ENCODE data around the gene SRD5A3.
"Not testable (repeated sequence)": the region's sequence is repeated elsewhere in the genome, so short reads cannot be mapped to it uniquely, and the experiment has no call there.

The SRD5A3 gene

DNA sequence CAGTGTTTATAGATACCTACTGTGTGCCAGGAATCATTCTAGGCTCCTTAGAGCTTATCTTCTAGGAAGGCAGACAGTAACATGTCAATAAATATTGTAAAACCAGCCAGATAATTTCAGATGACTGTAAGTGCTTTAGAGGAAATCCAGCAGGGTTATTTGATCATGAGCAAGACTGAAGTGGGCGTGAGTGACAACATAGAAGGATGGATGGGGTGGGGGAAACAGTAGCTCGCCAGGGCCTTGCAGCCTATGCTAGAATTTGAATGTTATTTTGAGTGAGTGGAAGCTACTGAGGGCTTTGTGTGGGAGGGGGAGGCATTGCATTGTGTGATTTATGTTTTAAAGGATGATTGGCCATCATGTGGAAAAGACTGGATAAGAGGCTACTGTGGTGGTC is 6.7 kb downstream of the SRD5A3 start:
- TF ChIP-seq, protein P1, sequence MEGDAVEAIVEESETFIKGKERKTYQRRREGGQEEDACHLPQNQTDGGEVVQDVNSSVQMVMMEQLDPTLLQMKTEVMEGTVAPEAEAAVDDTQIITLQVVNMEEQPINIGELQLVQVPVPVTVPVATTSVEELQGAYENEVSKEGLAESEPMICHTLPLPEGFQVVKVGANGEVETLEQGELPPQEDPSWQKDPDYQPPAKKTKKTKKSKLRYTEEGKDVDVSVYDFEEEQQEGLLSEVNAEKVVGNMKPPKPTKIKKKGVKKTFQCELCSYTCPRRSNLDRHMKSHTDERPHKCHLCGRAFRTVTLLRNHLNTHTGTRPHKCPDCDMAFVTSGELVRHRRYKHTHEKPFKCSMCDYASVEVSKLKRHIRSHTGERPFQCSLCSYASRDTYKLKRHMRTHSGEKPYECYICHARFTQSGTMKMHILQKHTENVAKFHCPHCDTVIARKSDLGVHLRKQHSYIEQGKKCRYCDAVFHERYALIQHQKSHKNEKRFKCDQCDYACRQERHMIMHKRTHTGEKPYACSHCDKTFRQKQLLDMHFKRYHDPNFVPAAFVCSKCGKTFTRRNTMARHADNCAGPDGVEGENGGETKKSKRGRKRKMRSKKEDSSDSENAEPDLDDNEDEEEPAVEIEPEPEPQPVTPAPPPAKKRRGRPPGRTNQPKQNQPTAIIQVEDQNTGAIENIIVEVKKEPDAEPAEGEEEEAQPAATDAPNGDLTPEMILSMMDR (conservative IDR thresholded peaks at IDR 0.05; ENCODE audit: low read depth, low read length): no peak
- Histone ChIP-seq H2AFZ (ENCODE audit: low read depth) (no peak overlapping the region), H3K9ac (no peak overlapping the region), H3K4me2 (no peak overlapping the region), H3K27me3 (ENCODE audit: insufficient read depth, low read depth) (no peaks in the 10 kb centered on the region), H3K4me1 (ENCODE audit: low read depth, poor library complexity, severe bottlenecking) (peaks cover 11% of the 10 kb centered on the region), H4K20me1 (ENCODE audit: insufficient read depth) (no peaks in the 10 kb centered on the region), H3K4me3 (IDR thresholded peaks at IDR 0.05; ENCODE audit: insufficient read depth, low read depth, low read length) (no peak overlapping the region), H3K36me3 (ENCODE audit: insufficient read depth) (no peaks in the 10 kb centered on the region), H3K79me2 (ENCODE audit: insufficient read depth, low read depth) (no peaks in the 10 kb centered on the region), H3K27ac (no peak overlapping the region)

DNA sequence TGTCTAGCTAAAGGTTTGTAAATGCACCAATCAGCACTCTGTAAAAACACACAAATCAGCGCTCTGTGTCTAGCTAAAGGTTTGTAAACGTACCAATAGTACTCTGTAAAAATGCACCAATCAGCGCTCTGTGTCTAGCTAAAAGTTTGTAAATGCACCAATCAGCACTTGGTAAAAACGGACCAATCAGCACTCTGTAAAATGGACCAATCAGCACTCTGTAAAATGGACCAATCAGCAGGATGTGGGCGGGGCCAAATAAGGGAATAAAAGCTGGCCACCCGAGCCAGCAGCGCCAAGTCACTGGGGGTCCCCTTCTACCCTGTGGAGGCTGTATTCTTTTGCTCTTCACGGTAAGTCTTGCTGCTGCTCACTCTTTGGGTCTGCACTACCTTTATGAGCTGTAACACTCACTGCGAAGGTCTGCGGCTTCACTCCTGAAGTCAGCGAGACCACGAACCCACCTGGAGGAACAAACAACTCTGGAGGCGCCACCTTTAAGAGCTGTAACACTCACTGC is 7.2 kb downstream of the SRD5A3 start:
- H3K4me1 ChIP-seq (ENCODE audit: low read depth, poor library complexity, severe bottlenecking); H3K27ac ChIP-seq; H3K27me3 ChIP-seq (ENCODE audit: insufficient read depth, low read depth); H3K9ac ChIP-seq; H3K4me3 ChIP-seq (IDR thresholded peaks at IDR 0.05; ENCODE audit: insufficient read depth, low read depth, low read length); H3K4me2 ChIP-seq; H2AFZ ChIP-seq (ENCODE audit: low read depth); H3K36me3 ChIP-seq (ENCODE audit: insufficient read depth); H3K79me2 ChIP-seq (ENCODE audit: insufficient read depth, low read depth); H4K20me1 ChIP-seq (ENCODE audit: insufficient read depth): not testable (repeated sequence)

DNA sequence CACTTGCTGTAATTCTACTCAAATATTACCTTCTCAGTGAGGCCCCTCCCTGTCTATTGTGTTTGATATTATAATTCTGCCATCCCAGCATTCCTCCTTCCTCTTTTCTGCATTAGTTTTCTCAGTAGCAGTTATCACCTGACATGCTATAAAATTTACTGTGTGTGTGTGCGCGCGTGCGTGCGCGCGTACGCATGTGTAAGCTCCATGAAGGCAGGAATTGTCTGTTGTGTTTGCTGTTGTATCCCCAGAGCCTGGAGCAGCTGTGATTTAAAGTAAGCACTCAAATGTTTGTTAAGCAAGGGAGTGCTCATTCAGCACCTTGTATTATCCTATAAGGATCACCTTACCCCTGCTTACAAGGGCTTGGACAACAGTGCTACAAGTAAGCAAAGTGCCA is 8.6 kb downstream of the SRD5A3 start:
- Histone ChIP-seq H3K4me3 (IDR thresholded peaks at IDR 0.05; ENCODE audit: insufficient read depth, low read depth, low read length) (no peak overlapping the region), H3K4me1 (ENCODE audit: low read depth, poor library complexity, severe bottlenecking) (peaks cover 4% of the 10 kb centered on the region), H3K4me2 (no peak overlapping the region), H3K27me3 (ENCODE audit: insufficient read depth, low read depth) (no peaks in the 10 kb centered on the region), H3K9ac (no peak overlapping the region), H3K36me3 (ENCODE audit: insufficient read depth) (no peaks in the 10 kb centered on the region), H3K27ac (no peak overlapping the region), H3K79me2 (ENCODE audit: insufficient read depth, low read depth) (no peaks in the 10 kb centered on the region), H4K20me1 (ENCODE audit: insufficient read depth) (no peaks in the 10 kb centered on the region), H2AFZ (ENCODE audit: low read depth) (no peak overlapping the region)
- TF ChIP-seq, protein P1 (conservative IDR thresholded peaks at IDR 0.05; ENCODE audit: low read depth, low read length): no peak

DNA sequence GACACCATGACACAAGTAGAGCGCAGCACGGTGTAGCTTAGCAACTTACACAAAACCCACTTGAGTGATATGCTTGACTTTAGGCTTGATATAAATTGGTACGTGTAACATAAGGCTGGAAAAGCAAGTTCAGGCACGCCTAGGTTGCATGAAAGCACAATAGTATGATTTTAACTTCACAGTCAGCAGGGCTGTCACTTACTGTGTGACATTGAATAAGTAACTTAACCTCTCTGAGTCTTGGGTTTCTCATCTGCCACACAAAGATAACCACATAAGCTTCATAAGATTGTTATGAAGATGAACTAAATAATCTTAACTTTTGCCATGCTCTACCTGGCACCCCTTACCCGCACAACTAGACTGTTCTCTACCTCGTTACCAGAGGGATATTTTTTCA is 9.5 kb downstream of the SRD5A3 start:
- TF ChIP-seq, protein P1 (conservative IDR thresholded peaks at IDR 0.05; ENCODE audit: low read depth, low read length): no peak

DNA sequence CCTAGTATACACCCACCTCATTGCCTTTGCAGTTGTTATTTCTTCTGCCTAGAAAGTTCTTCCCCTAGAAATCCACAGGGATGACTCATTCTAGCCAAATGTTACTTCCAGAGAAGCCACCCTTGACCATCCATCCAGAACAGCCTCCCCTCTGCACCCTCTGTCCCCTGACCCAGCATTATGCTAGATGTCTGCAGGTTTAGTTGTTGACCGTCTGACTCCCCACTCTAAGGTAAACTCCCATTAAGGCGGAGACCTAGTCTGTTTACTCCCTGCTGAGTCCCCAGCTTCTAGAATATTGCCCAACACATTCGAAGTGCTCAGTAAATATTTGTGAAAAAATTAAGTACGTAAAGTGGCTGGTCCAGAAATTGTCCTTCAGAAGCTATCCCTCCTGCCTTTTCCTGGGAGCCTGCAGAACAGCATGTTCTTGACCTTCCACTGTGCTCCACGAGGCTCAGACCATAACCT is 11.0 kb downstream of the SRD5A3 start:
- Histone ChIP-seq H3K27me3 (ENCODE audit: insufficient read depth, low read depth) (no peaks in the 10 kb centered on the region), H3K4me1 (ENCODE audit: low read depth, poor library complexity, severe bottlenecking) (peaks cover 4% of the 10 kb centered on the region), H3K9ac (no peak overlapping the region), H4K20me1 (ENCODE audit: insufficient read depth) (no peaks in the 10 kb centered on the region), H3K4me3 (IDR thresholded peaks at IDR 0.05; ENCODE audit: insufficient read depth, low read depth, low read length) (no peak overlapping the region), H3K27ac (no peak overlapping the region), H3K79me2 (ENCODE audit: insufficient read depth, low read depth) (no peaks in the 10 kb centered on the region), H3K36me3 (ENCODE audit: insufficient read depth) (no peaks in the 10 kb centered on the region), H3K4me2 (no peak overlapping the region), H2AFZ (ENCODE audit: low read depth) (no peak overlapping the region)
- TF ChIP-seq, protein P1 (conservative IDR thresholded peaks at IDR 0.05; ENCODE audit: low read depth, low read length): no peak

More for the DNA sequence above, 9.5 kb downstream of the SRD5A3 start:
- Histone ChIP-seq H3K4me1 (ENCODE audit: low read depth, poor library complexity, severe bottlenecking) (peaks cover 4% of the 10 kb centered on the region), H4K20me1 (ENCODE audit: insufficient read depth) (no peaks in the 10 kb centered on the region), H3K9ac (no peak overlapping the region), H3K27ac (no peak overlapping the region), H3K36me3 (ENCODE audit: insufficient read depth) (no peaks in the 10 kb centered on the region), H2AFZ (ENCODE audit: low read depth) (no peak overlapping the region), H3K79me2 (ENCODE audit: insufficient read depth, low read depth) (no peaks in the 10 kb centered on the region), H3K27me3 (ENCODE audit: insufficient read depth, low read depth) (no peaks in the 10 kb centered on the region), H3K4me3 (IDR thresholded peaks at IDR 0.05; ENCODE audit: insufficient read depth, low read depth, low read length) (no peak overlapping the region), H3K4me2 (no peak overlapping the region)
